ENCODE data around the gene HEXB.
"Not testable (repeated sequence)": the region's sequence is repeated elsewhere in the genome, so short reads cannot be mapped to it uniquely, and the experiment has no call there.

Gene HEXB

GRCh38 chr5:74659172-74659571 is 25.9 kb upstream of the HEXB start:
- no peak for DNase-seq (ENCODE audit: low spot score)

- no peak for DNase-seq (ENCODE audit: low spot score)
Measured at GRCh38 chr5:74660140-74660539, 24.9 kb upstream of the HEXB start.

GRCh38 chr5:74660873-74661272 is 24.2 kb upstream of the HEXB start:
- no peak for DNase-seq (ENCODE audit: low spot score)

GRCh38 chr5:74664551-74664950 is 20.5 kb upstream of the HEXB start:
- DNase-seq (ENCODE audit: low spot score) = no peak

- no peak for DNase-seq (ENCODE audit: low spot score)
Measured at GRCh38 chr5:74665273-74665672, 19.8 kb upstream of the HEXB start.

GRCh38 chr5:74665816-74666215 is 19.2 kb upstream of the HEXB start:
- no peak for DNase-seq (ENCODE audit: low spot score)

- no peak for DNase-seq (ENCODE audit: low spot score)
Measured at GRCh38 chr5:74667396-74667795, 17.6 kb upstream of the HEXB start.

GRCh38 chr5:74669821-74670220 is 15.2 kb upstream of the HEXB start:
- DNase-seq (ENCODE audit: low spot score) = no peak

GRCh38 chr5:74670396-74671038 is 14.5 kb upstream of the HEXB start:
- no peak for DNase-seq (ENCODE audit: low spot score)

- DNase-seq (ENCODE audit: low spot score) = no peak
Measured at GRCh38 chr5:74672215-74672877, 12.7 kb upstream of the HEXB start.

- DNase-seq (ENCODE audit: low spot score) = peak; percentile 12
Measured at GRCh38 chr5:74673011-74673790, 11.8 kb upstream of the HEXB start.

GRCh38 chr5:74676466-74676865 is 8.6 kb upstream of the HEXB start:
- not testable (repeated sequence) for DNase-seq (ENCODE audit: low spot score)

- DNase-seq (ENCODE audit: low spot score) = not testable (repeated sequence)
Measured at GRCh38 chr5:74678123-74678522, 6.9 kb upstream of the HEXB start.

- DNase-seq (ENCODE audit: low spot score) = not testable (repeated sequence)
Measured at GRCh38 chr5:74679300-74679699, 5.7 kb upstream of the HEXB start.

GRCh38 chr5:74679966-74680365 is 5.1 kb upstream of the HEXB start:
- no peak for DNase-seq (ENCODE audit: low spot score)

- DNase-seq (ENCODE audit: low spot score) = peak; percentile 8
Measured at GRCh38 chr5:74685979-74686631, 1.1 kb downstream of the HEXB start.

GRCh38 chr5:74686962-74687751 is 2.1 kb downstream of the HEXB start:
- no peak for DNase-seq (ENCODE audit: low spot score)

GRCh38 chr5:74693191-74693590 is 8.2 kb downstream of the HEXB start:
- DNase-seq (ENCODE audit: low spot score) = no peak

GRCh38 chr5:74717596-74717995 is 32.6 kb downstream of the HEXB start:
- no peak for DNase-seq (ENCODE audit: low spot score)

GRCh38 chr5:74722271-74722670 is 37.2 kb downstream of the HEXB start:
- DNase-seq (ENCODE audit: low spot score) = no peak

GRCh38 chr5:74725331-74725730 is 40.3 kb downstream of the HEXB start:
- no peak for DNase-seq (ENCODE audit: low spot score)

- DNase-seq (ENCODE audit: low spot score) = no peak
Measured at GRCh38 chr5:74736759-74737158, 51.7 kb downstream of the HEXB start.

Data from hematopoietic multipotent progenitor cell treated with erythropoietin and hydrocortisone succinate and interleukin-3 and kit ligand, for 15 days (in vitro differentiated cells).